Psoas muscle (tissue), 8 donors: Measurements from ENCODE around the gene AP2A2. TPM values are rescaled to one million over a fixed set of nuclear protein-coding genes. Genes with fewer than 3 reads are reported as not detected.

ENCODE experiments used
- ATAC-seq, 4 donors: fragments of 200-7000 bp; cut with Tn5 transposase; one replicate each; pipeline ENCODE4 v1.9.1; 2020; ENCODE audit warnings: moderate library complexity in 3 of 4, mild to moderate bottlenecking in 2 of 4
- DNase-seq, 2 donors: peaks; one replicate each; pipeline ENCODE4 v3.0.0-alpha.2; 2020
- H3K27ac ChIP-seq: fragments of 200-600 bp; one replicate; pipeline ENCODE4 v1.8.0; 2022
- H3K27me3 ChIP-seq, 3 donors: fragments of 200-600 bp in 1 of 3; one replicate each; pipeline versions ENCODE4 v1.6.1 to v1.8.0; 2013 to 2022; ENCODE audit warnings: low read length in 2 of 3, mild to moderate bottlenecking in 2 of 3, moderate library complexity in 1 of 3; ENCODE audit not compliant: insufficient read depth in 3 of 3
- H3K36me3 ChIP-seq, 2 donors: fragments of 200-600 bp in 1 of 2; one replicate each; pipeline versions ENCODE4 v1.6.1 to v1.8.0; 2013 to 2022; ENCODE audit warnings: low read depth in 1 of 2, mild to moderate bottlenecking in 1 of 2, moderate library complexity in 1 of 2; ENCODE audit not compliant: insufficient read depth in 1 of 2
- H3K4me1 ChIP-seq: fragments of 200-600 bp; one replicate; pipeline ENCODE4 v1.8.0; 2022
- H3K4me3 ChIP-seq: fragments of 200-600 bp; one replicate; pipeline ENCODE4 v1.8.0; 2022; ENCODE audit warnings: mild to moderate bottlenecking
- H3K9me3 ChIP-seq: fragments of 200-600 bp; one replicate; pipeline ENCODE4 v1.8.0; 2022
- CTCF ChIP-seq: fragments of 200-600 bp; IDR thresholded peaks from one replicate; pipeline ENCODE4 v1.8.0; 2022; ENCODE audit warnings: antibody characterized with exemption
- WGBS, 3 donors: extraction: QIAGEN DNeasy Blood & Tissue Kit; methylation state at CpG; one replicate each; pipeline versions ENCODE4 v1.1.6 to v1.1.7; 2013; 5-methylcytosine and 5-hydroxymethylcytosine counted together
- intact Hi-C, 2 donors: fragments of 100-400 bp; cut with DNase I; formaldehyde crosslinking; loops; one replicate each; pipeline versions ENCODE4 v1.11.0 to v1.14.2; 2022
- polyA plus RNA-seq, 3 donors: library from polyadenylated mRNA; stranded (reverse); fragments of 200-250 nt; gene quantifications; one replicate each; pipeline ENCODE4 v1.2.3, GENCODE V29; 2013
- total RNA-seq, 4 donors: library from RNA; stranded (reverse); fragmentation: NEBNext Ultra II Directional in 2 of 4; extraction: Animal tissue kit (Norgen Biotek cat#: 25700) in 2 of 4; gene quantifications; one replicate each; pipeline versions ENCODE4 v1.2.1 to v1.2.4, GENCODE V29; 2021 to 2023
- donor health status: healthy with polysubstance abuse.
- donor health status: DM: no; HTN: no; CAD: no; lungs with moderate emphysema.
- donor health status: Bipolar disorder and iron deficiency.
- donor health status: healthy.
- donor health status: DM: yes; HTN: yes; CAD: no.
- donor health status: DM: no; HTN: no; CAD: no.
- donor health status: DM: no; HTN: no; CAD: no.
- donor health status: DM: yes; HTN: yes; CAD: no.

AP2A2 gene
- total and polyA plus RNA-seq, 7 donors: 15.9 to 31.4 (median 26.5) TPM

- Histone ChIP-seq H3K9me3 (no peaks in the 10 kb centered on the region), H3K27me3 (peaks cover 0 to 27% (median 0%) of the 10 kb centered on the region in 3 donors), H3K4me3 (no peak overlapping the region), H3K4me1 (no peaks in the 10 kb centered on the region), H3K27ac (no peak overlapping the region), H3K36me3 (no peaks in the 10 kb centered on the region)
- TF ChIP-seq CTCF: no peak
- intact Hi-C loops: no loop called here
- WGBS, 3 donors: 53 to 57% (median 56%) methylated on average over 18 of the region's 18 CpGs
- peak in 3 of 4 donors; percentile 25 to 49 (median 46) for ATAC-seq
- peak; percentile 7 to 48 for DNase-seq
These were observed 135.4 kb downstream of the AP2A2 start for GRCh38 chr11:1060852-1061616.

Other genes starting within 250 kb of the AP2A2 start
- gene DEAF1, start 230.6 kb upstream of the AP2A2 start, total RNA-seq: 10 to 100 TPM; 15.0 to 30.0 (median 21.0) TPM
- gene DEAF1, start 230.6 kb upstream of the AP2A2 start, polyA plus RNA-seq: 10 to 100 TPM; 12.5 to 18.1 (median 15.3) TPM
- 10 to 100 TPM in 2 of 4 donors, 1 to 10 TPM in 2; 5.9 to 15.7 (median 9.7) TPM for gene TMEM80, start 230.1 kb upstream of the AP2A2 start, total RNA-seq
- 10 to 100 TPM in 2 of 3 donors, 1 to 10 TPM in 1; 7.4 to 16.3 (median 10.1) TPM for gene TMEM80, start 230.1 kb upstream of the AP2A2 start, polyA plus RNA-seq
- gene EPS8L2, start 219.6 kb upstream of the AP2A2 start, total RNA-seq: 1 to 10 TPM in 3 of 4 donors, under 1 TPM in 1; 0.89 to 3.1 (median 1.5) TPM
- gene EPS8L2, start 219.6 kb upstream of the AP2A2 start, polyA plus RNA-seq: under 1 TPM; 0.47 to 0.63 (median 0.56) TPM
- 100 to 1,000 TPM in 1 of 4 donors, 10 to 100 TPM in 3; 77.7 to 140 (median 81.8) TPM for gene TALDO1, start 178.4 kb upstream of the AP2A2 start, total RNA-seq
- 10 to 100 TPM; 58.7 to 77.6 (median 65.9) TPM for gene TALDO1, start 178.4 kb upstream of the AP2A2 start, polyA plus RNA-seq
- gene GATD1, start 148.4 kb upstream of the AP2A2 start, total RNA-seq: 10 to 100 TPM; 13.6 to 32.6 (median 22.2) TPM
- 10 to 100 TPM; 11.0 to 20.9 (median 17.7) TPM for gene GATD1, start 148.4 kb upstream of the AP2A2 start, polyA plus RNA-seq
- gene CEND1, start 135.8 kb upstream of the AP2A2 start, total RNA-seq: under 1 TPM in 1 of 4 donors, not detected in 3; 0.22 TPM
- under 1 TPM; 0.09 to 0.33 (median 0.11) TPM for gene CEND1, start 135.8 kb upstream of the AP2A2 start, polyA plus RNA-seq
- 1 to 10 TPM; 1.5 to 2.9 (median 2.2) TPM for gene SLC25A22, start 127.6 kb upstream of the AP2A2 start, total RNA-seq
- gene SLC25A22, start 127.6 kb upstream of the AP2A2 start, polyA plus RNA-seq: 1 to 10 TPM in 1 of 3 donors, under 1 TPM in 2; 0.49 to 4.3 (median 0.56) TPM
- 10 to 100 TPM in 3 of 4 donors, 1 to 10 TPM in 1; 8.7 to 13.8 (median 10.4) TPM for gene PIDD1, start 120.6 kb upstream of the AP2A2 start, total RNA-seq
- 10 to 100 TPM in 2 of 3 donors, 1 to 10 TPM in 1; 9.4 to 16.2 (median 10.9) TPM for gene PIDD1, start 120.6 kb upstream of the AP2A2 start, polyA plus RNA-seq
- gene RPLP2, start 115.9 kb upstream of the AP2A2 start, total RNA-seq: 1,000 to 10,000 TPM; 1,082 to 1,565 (median 1,354) TPM
- gene RPLP2, start 115.9 kb upstream of the AP2A2 start, polyA plus RNA-seq: 1,000 to 10,000 TPM in 1 of 3 donors, 100 to 1,000 TPM in 2; 779 to 1,781 (median 798) TPM
- gene PNPLA2, start 107.0 kb upstream of the AP2A2 start, total RNA-seq: 100 to 1,000 TPM; 125 to 247 (median 175) TPM
- 10 to 100 TPM; 64.8 to 87.9 (median 83.8) TPM for gene PNPLA2, start 107.0 kb upstream of the AP2A2 start, polyA plus RNA-seq
- 1 to 10 TPM; 2.4 to 8.9 (median 4.1) TPM for gene CRACR2B, start 98.0 kb upstream of the AP2A2 start, total RNA-seq
- gene CRACR2B, start 98.0 kb upstream of the AP2A2 start, polyA plus RNA-seq: 1 to 10 TPM; 1.9 to 6.4 (median 2.8) TPM
- 100 to 1,000 TPM; 149 to 175 (median 161) TPM for gene CD151, start 92.9 kb upstream of the AP2A2 start, total RNA-seq
- gene CD151, start 92.9 kb upstream of the AP2A2 start, polyA plus RNA-seq: 100 to 1,000 TPM; 158 to 358 (median 224) TPM
- gene POLR2L, start 83.3 kb upstream of the AP2A2 start, total RNA-seq: 100 to 1,000 TPM; 113 to 205 (median 156) TPM
- gene POLR2L, start 83.3 kb upstream of the AP2A2 start, polyA plus RNA-seq: 100 to 1,000 TPM; 114 to 178 (median 176) TPM
- gene TSPAN4, start 83.0 kb upstream of the AP2A2 start, total RNA-seq: 10 to 100 TPM; 13.9 to 22.1 (median 16.8) TPM
- 10 to 100 TPM; 11.4 to 38.5 (median 25.1) TPM for gene TSPAN4, start 83.0 kb upstream of the AP2A2 start, polyA plus RNA-seq
- gene CHID1, start 15.1 kb upstream of the AP2A2 start, total RNA-seq: 10 to 100 TPM; 31.2 to 44.5 (median 34.7) TPM
- gene CHID1, start 15.1 kb upstream of the AP2A2 start, polyA plus RNA-seq: 10 to 100 TPM; 25.5 to 40.4 (median 28.3) TPM
- not detected for gene MUC6, start 110.8 kb downstream of the AP2A2 start, total RNA-seq
- under 1 TPM; under 0.01 to 0.04 (median 0.01) TPM for gene MUC6, start 110.8 kb downstream of the AP2A2 start, polyA plus RNA-seq
- under 1 TPM in 3 of 4 donors, not detected in 1; 0.02 to 0.44 (median 0.04) TPM for gene MUC2, start 149.0 kb downstream of the AP2A2 start, total RNA-seq
- under 1 TPM in 2 of 3 donors, not detected in 1; under 0.01 to 0.01 TPM for gene MUC2, start 149.0 kb downstream of the AP2A2 start, polyA plus RNA-seq
- gene MUC5AC, start 232.1 kb downstream of the AP2A2 start, total RNA-seq: under 1 TPM in 1 of 4 donors, not detected in 3; 0.02 TPM
- gene MUC5AC, start 232.1 kb downstream of the AP2A2 start, polyA plus RNA-seq: not detected